Muscle of leg (tissue), 11 donors: Measurements from ENCODE around the gene NKX2-3. TPM values are rescaled to one million over a fixed set of nuclear protein-coding genes. Genes with fewer than 3 reads are reported as not detected.
A peak's percentile ranks its signal among the peaks of the same experiment; 100 is the strongest.

Experiments used
- DNase-seq: peaks from one replicate; pipeline ENCODE4 v3.0.0; 2013
- H3K27ac ChIP-seq: one replicate; pipeline ENCODE4 v1.5.1; 2013; ENCODE audit warnings: mild to moderate bottlenecking, low read length, control low read depth
- H3K27me3 ChIP-seq: one replicate; pipeline ENCODE4 v1.6.1; 2013; ENCODE audit warnings: low read length; ENCODE audit not compliant: control insufficient read depth, insufficient read depth
- H3K36me3 ChIP-seq: one replicate; pipeline ENCODE4 v1.6.1; 2013; ENCODE audit warnings: low read length; ENCODE audit not compliant: control insufficient read depth, insufficient read depth
- H3K4me1 ChIP-seq: one replicate; pipeline ENCODE4 v1.6.1; 2013; ENCODE audit warnings: low read length; ENCODE audit not compliant: control insufficient read depth, insufficient read depth
- H3K4me3 ChIP-seq: one replicate; pipeline ENCODE4 v1.5.1; 2013; ENCODE audit warnings: low read length, control low read depth
- H3K9me3 ChIP-seq: replicated peaks from 2 replicates; pipeline ENCODE4 v1.6.1; 2013; ENCODE audit warnings: low read depth, low read length; ENCODE audit not compliant: control insufficient read depth
- WGBS: methylation state at CpG from one replicate; pipeline ENCODE4 v1.1.5; 2013; ENCODE audit warnings: missing lambda C conversion rate; ENCODE audit not compliant: insufficient coverage; 5-methylcytosine and 5-hydroxymethylcytosine counted together
- polyA plus RNA-seq, 8 donors: library from polyadenylated mRNA; unstranded; fragments of 120-200 nt; gene quantifications; one replicate each; pipeline versions ENCODE4 v1.2.1 to v1.2.3, GENCODE V29; 2013; ENCODE audit warnings: inconsistent platforms in 1 of 8, low replicate concordance in 1 of 8; ENCODE audit not compliant: insufficient read length in 8 of 8, insufficient read depth in 1 of 8
- total RNA-seq: library from RNA; stranded (reverse); fragments of 120-200 nt; gene quantifications from one replicate; pipeline ENCODE4 v1.2.4, GENCODE V29; 2013

Gene NKX2-3
- total and polyA plus RNA-seq, 9 donors = 0.11 to 2.0 (median 0.71) TPM

GRCh38 chr10:99539820-99540219 lies 7.1 kb downstream of the NKX2-3 start:
- no CpG with 5 or more reads among the region's 1 CpG for WGBS
- H3K36me3 ChIP-seq = no peaks in the 10 kb centered on the region
- H3K4me3 ChIP-seq = no peak overlapping the region
- H3K9me3 ChIP-seq = no peaks in the 10 kb centered on the region
- no peak for DNase-seq
- peaks cover 84% of the 10 kb centered on the region for H3K27me3 ChIP-seq
- H3K27ac ChIP-seq = no peak overlapping the region
- H3K4me1 ChIP-seq = peaks cover 23% of the 10 kb centered on the region

DNA sequence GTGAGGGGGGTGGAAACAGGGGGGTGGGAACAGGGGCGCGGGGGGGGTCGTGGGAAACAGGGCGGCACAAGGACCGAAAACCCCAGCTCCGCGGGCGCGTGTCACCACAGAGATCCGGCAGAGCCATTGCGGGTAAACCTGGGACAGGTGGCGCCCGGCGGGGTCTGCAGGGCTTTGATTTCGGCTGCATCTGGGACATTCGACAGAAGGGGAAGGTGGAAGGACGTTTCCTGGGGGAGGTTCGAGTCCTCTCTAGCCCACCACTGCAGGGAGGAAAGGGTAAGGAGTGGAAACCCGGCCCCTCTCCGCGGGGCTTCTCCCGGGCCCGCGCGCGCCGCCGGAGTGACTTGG lies 7.5 kb downstream of the NKX2-3 start:
- no peak for DNase-seq
- Histone ChIP-seq H3K4me3 (no peak overlapping the region), H3K27me3 (peaks cover 85% of the 10 kb centered on the region), H3K4me1 (peaks cover 20% of the 10 kb centered on the region), H3K27ac (no peak overlapping the region), H3K9me3 (no peaks in the 10 kb centered on the region), H3K36me3 (no peaks in the 10 kb centered on the region)
- 4% methylated on average over 25 of the region's 28 CpGs for WGBS

GRCh38 chr10:99540657-99541531 lies 8.2 kb downstream of the NKX2-3 start:
- H3K4me3 ChIP-seq = no peak overlapping the region
- peaks cover 84% of the 10 kb centered on the region for H3K27me3 ChIP-seq
- WGBS = under 1% methylated on average over 37 of the region's 49 CpGs
- peaks cover 15% of the 10 kb centered on the region for H3K4me1 ChIP-seq
- H3K36me3 ChIP-seq = no peaks in the 10 kb centered on the region
- H3K9me3 ChIP-seq = no peaks in the 10 kb centered on the region
- H3K27ac ChIP-seq = no peak overlapping the region
- no peak for DNase-seq

DNA sequence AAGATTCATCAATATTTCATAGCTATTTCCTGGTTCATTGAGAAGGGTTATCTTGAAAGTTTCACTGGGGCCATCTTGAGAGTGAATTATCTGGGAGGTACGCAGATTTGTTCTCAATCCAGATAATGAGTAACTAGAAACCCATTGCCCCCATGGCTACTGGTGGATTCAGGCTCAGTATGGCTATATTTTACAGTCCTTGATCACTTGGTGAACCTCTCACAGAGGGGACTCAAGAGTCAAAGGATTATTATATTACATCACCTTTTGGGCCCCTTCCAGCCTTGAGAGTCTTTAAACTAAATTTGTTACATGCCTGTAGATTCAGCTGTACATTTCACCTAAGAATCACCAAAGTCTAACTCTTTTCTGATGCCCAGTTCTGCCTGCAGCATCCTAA lies 11.6 kb downstream of the NKX2-3 start:
- Histone ChIP-seq H3K27me3 (peaks cover 65% of the 10 kb centered on the region), H3K27ac (no peak overlapping the region), H3K4me3 (no peak overlapping the region), H3K9me3 (no peaks in the 10 kb centered on the region), H3K4me1 (peaks cover 5% of the 10 kb centered on the region), H3K36me3 (no peaks in the 10 kb centered on the region)
- no peak for DNase-seq
- WGBS = no CpG with 5 or more reads among the region's 1 CpG

DNA sequence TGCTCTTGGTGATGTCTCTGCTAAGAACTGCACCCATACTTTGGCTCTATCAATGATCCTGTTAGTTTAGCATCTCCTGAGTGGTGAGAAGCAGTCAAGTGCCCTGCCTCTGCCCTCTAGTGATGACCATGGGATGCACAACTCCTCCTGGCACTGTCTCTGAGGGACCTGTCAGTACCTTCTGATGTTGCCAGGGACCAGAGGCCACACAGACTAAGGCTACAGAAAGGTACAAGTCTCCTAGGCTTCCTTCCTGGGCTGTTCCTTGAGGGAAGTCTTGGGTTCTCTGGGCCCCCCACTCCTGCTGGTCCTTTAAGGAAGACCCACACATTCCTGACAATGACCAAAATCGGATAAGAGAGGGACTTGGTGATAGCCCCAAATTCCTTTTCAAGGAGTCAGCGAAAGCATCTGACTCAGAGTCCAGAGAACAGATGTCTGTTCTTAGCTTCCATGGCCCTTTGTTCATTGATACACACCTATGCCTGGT lies 15.3 kb downstream of the NKX2-3 start:
- 40% methylated on average over 1 of the region's 2 CpGs for WGBS
- H3K27me3 ChIP-seq = peaks cover 38% of the 10 kb centered on the region
- H3K4me1 ChIP-seq = peaks cover 14% of the 10 kb centered on the region
- H3K36me3 ChIP-seq = no peaks in the 10 kb centered on the region
- H3K27ac ChIP-seq = no peak overlapping the region
- H3K4me3 ChIP-seq = no peak overlapping the region
- DNase-seq = no peak
- H3K9me3 ChIP-seq = no peaks in the 10 kb centered on the region

GRCh38 chr10:99551158-99551557 lies 18.4 kb downstream of the NKX2-3 start:
- Histone ChIP-seq H3K27me3 (peaks cover 35% of the 10 kb centered on the region), H3K4me1 (peaks cover 14% of the 10 kb centered on the region), H3K27ac (peak overlapping the region; percentile 85), H3K9me3 (no peaks in the 10 kb centered on the region), H3K4me3 (no peak overlapping the region), H3K36me3 (no peaks in the 10 kb centered on the region)
- DNase-seq = peak; percentile 87
- WGBS = 0% methylated on average over 3 of the region's 5 CpGs

DNA sequence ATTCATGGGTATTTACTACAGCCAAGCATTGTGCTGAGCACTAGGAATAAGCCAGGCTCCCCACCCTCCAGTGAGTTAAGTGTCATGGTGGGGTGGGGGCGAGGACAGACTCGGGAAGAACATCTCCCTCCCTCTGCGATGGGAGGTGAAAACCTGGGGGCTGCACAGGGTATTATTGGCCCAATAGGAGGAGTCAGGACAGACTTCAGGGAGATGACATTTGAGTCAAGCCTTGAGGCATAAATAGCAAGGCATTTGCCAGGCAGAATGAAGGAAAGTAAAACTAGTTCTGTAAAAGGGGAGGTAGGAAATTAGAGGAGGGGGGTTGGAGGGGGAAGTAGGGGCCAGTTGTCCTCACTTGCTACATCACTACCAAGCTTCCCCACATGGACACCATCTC lies 18.9 kb downstream of the NKX2-3 start:
- no peak for DNase-seq
- Histone ChIP-seq H3K4me3 (no peak overlapping the region), H3K4me1 (peaks cover 14% of the 10 kb centered on the region), H3K9me3 (no peaks in the 10 kb centered on the region), H3K36me3 (no peaks in the 10 kb centered on the region), H3K27me3 (peaks cover 35% of the 10 kb centered on the region), H3K27ac (peak overlapping the region; percentile 85)
- no CpG with 5 or more reads among the region's 3 CpGs for WGBS

GRCh38 chr10:99555371-99555770 lies 22.6 kb downstream of the NKX2-3 start:
- H3K27me3 ChIP-seq = peaks cover 22% of the 10 kb centered on the region
- DNase-seq = peak; percentile 52
- peaks cover 14% of the 10 kb centered on the region for H3K4me1 ChIP-seq
- no peaks in the 10 kb centered on the region for H3K36me3 ChIP-seq
- H3K27ac ChIP-seq = peak overlapping the region; percentile 21
- no peaks in the 10 kb centered on the region for H3K9me3 ChIP-seq
- no peak overlapping the region for H3K4me3 ChIP-seq
- 71% methylated on average over 8 of the region's 11 CpGs for WGBS

- no peaks in the 10 kb centered on the region for H3K36me3 ChIP-seq
- peaks cover 21% of the 10 kb centered on the region for H3K27me3 ChIP-seq
- no peak overlapping the region for H3K4me3 ChIP-seq
- H3K4me1 ChIP-seq = peaks cover 11% of the 10 kb centered on the region
- DNase-seq = no peak
- H3K9me3 ChIP-seq = no peaks in the 10 kb centered on the region
- no CpG with 5 or more reads among the region's 6 CpGs for WGBS
- peak overlapping the region; percentile 7 for H3K27ac ChIP-seq
Observed at GRCh38 chr10:99555825-99556523, 23.2 kb downstream of the NKX2-3 start.

- Histone ChIP-seq H3K36me3 (no peaks in the 10 kb centered on the region), H3K27ac (no peak overlapping the region), H3K4me1 (peaks cover 3% of the 10 kb centered on the region), H3K4me3 (no peak overlapping the region), H3K27me3 (peaks cover 18% of the 10 kb centered on the region), H3K9me3 (no peaks in the 10 kb centered on the region)
- 100% methylated on average over 2 of the region's 5 CpGs for WGBS
- no peak for DNase-seq
Observed at GRCh38 chr10:99557044-99557443, 24.3 kb downstream of the NKX2-3 start.
